HCT116 (cell line): ENCODE measurements around the gene MAP3K8. TPM values are rescaled to one million over a fixed set of nuclear protein-coding genes. Genes with fewer than 3 reads are reported as not detected.

Experiments
- ATAC-seq: fragments of 200-7000 bp; cut with Tn5 transposase; 2 replicates; pipeline ENCODE4 v1.9.1; 2020; ENCODE audit warnings: mild to moderate bottlenecking, moderate library complexity
- BruUV-seq: library from RNA; stranded (reverse); fragments of 400-500 nt; replicated peaks from 2 replicates; lab custom pipeline; 2021; lab: Mats Ljungman, UMichigan
- CTCF ChIA-PET: fragments of 300-600 bp; sonication (Branson Sonifier 250); formaldehyde crosslinking; loops from one replicate; lab custom pipeline; 2021; ENCODE audit warnings: antibody characterized with exemption; lab: Charles Lee
- POLR2A ChIA-PET: fragments of 300-600, 350-600 bp; sonication (Branson Sonifier 250); formaldehyde crosslinking; loops from one replicate; lab custom pipeline; 2021; ENCODE audit warnings: antibody characterized with exemption; lab: Charles Lee
- RAD21 ChIA-PET, 2 experiments: fragments of 300-600 bp; sonication (Branson Sonifier 250); formaldehyde crosslinking; loops; one replicate each; lab custom pipeline; 2023; ENCODE audit warnings: low total read pairs in 2 of 2; ENCODE audit not compliant: uncharacterized antibody in 2 of 2, unreplicated experiment in 2 of 2, low non-redundant PET in 1 of 2; lab: Charles Lee
- DNase-seq: peaks from one replicate; pipeline ENCODE4 v3.0.0-alpha.2; 2010; ENCODE audit warnings: low read depth, low spot score
- H2AFZ ChIP-seq: fragments of 200-600 bp; shearing (Covaris generic), sonication (generic); 2 replicates; pipeline ENCODE4 v1.6.1; 2017; ENCODE audit warnings: low read depth, mixed run types, mixed read lengths, antibody characterized with exemption, low read length; ENCODE audit not compliant: poor library complexity, severe bottlenecking
- H3K27ac ChIP-seq: 2 replicates; pipeline ENCODE4 v1.5.1; 2012; ENCODE audit warnings: low read depth, low read length
- H3K27me3 ChIP-seq: fragments of 200-600 bp; sonication (generic); 2 replicates; pipeline ENCODE4 v1.6.1; 2016; ENCODE audit warnings: mixed run types, low read length, mixed read lengths; ENCODE audit not compliant: insufficient read depth
- H3K36me3 ChIP-seq, 2 experiments: fragments of 200-500 bp in 1 of 2; fragments of 200-600 bp in 1 of 2; sonication (Bioruptor generic) in 1 of 2; sonication (generic) in 1 of 2; 2 replicates each; pipeline versions ENCODE4 v1.5.1 to v1.6.1; 2014 to 2016; ENCODE audit warnings: low read length in 2 of 2, inconsistent platforms in 1 of 2, mixed read lengths in 1 of 2, mixed run types in 1 of 2; ENCODE audit not compliant: insufficient read depth in 2 of 2, control insufficient read depth in 1 of 2
- H3K4me1 ChIP-seq, 2 experiments: fragments of 200-600 bp in 1 of 2; sonication (generic) in 1 of 2; 2 replicates each; pipeline versions ENCODE4 v1.5.1 to v1.6.1; 2012 to 2017; ENCODE audit warnings: low read length in 2 of 2, inconsistent platforms in 1 of 2, mild to moderate bottlenecking in 1 of 2, mixed read lengths in 1 of 2, mixed run types in 1 of 2, moderate library complexity in 1 of 2; ENCODE audit not compliant: insufficient read depth in 2 of 2, control insufficient read depth in 1 of 2
- H3K4me2 ChIP-seq: fragments of 200-600 bp; sonication (generic); 2 replicates; pipeline ENCODE4 v1.6.1; 2017; ENCODE audit warnings: mixed run types, low read length, mixed read lengths
- H3K4me3 ChIP-seq, 2 experiments: fragments of 200-600 bp in 1 of 2; sonication (generic) in 1 of 2; replicated peaks in 1 of 2; 2 replicates each; pipeline ENCODE4 v1.5.1; 2011 to 2016; ENCODE audit warnings: low read length in 2 of 2, control low read depth in 1 of 2, low read depth in 1 of 2, mild to moderate bottlenecking in 1 of 2, mixed read lengths in 1 of 2, mixed run types in 1 of 2
- H3K79me2 ChIP-seq: fragments of 200-600 bp; sonication (generic); 2 replicates; pipeline ENCODE4 v1.6.1; 2017; ENCODE audit warnings: mild to moderate bottlenecking, mixed run types, low read length, moderate library complexity, mixed read lengths; ENCODE audit not compliant: insufficient read depth
- H3K9ac ChIP-seq: fragments of 200-600 bp; sonication (generic); 2 replicates; pipeline ENCODE4 v1.6.1; 2016; ENCODE audit warnings: low read length, mixed read lengths
- H3K9me2 ChIP-seq: fragments of 200-600 bp; sonication (generic), shearing (Covaris generic); 2 replicates; pipeline ENCODE4 v1.6.1; 2017; ENCODE audit warnings: mixed run types, mild to moderate bottlenecking, moderate library complexity; ENCODE audit not compliant: insufficient read depth
- H3K9me3 ChIP-seq, 2 experiments: fragments of 200-500 bp in 1 of 2; fragments of 200-600 bp in 1 of 2; sonication (Bioruptor generic) in 1 of 2; sonication (generic) in 1 of 2; 2 replicates each; pipeline ENCODE4 v1.6.1; 2014 to 2017; ENCODE audit warnings: low read length in 2 of 2, mixed read lengths in 2 of 2, inconsistent platforms in 1 of 2, low read depth in 1 of 2, mild to moderate bottlenecking in 1 of 2, mixed run types in 1 of 2, moderate library complexity in 1 of 2; ENCODE audit not compliant: control insufficient read depth in 1 of 2, insufficient read depth in 1 of 2
- H4K20me1 ChIP-seq: fragments of 200-600 bp; sonication (generic), shearing (Covaris generic); 2 replicates; pipeline ENCODE4 v1.6.1; 2017; ENCODE audit warnings: mixed run types, mild to moderate bottlenecking, moderate library complexity; ENCODE audit not compliant: insufficient read depth
- ATF3 ChIP-seq: IDR thresholded peaks from 2 replicates; pipeline ENCODE4 v1.6.1; 2012
- CBX3 ChIP-seq: IDR thresholded peaks from 2 replicates; pipeline ENCODE4 v1.6.1; 2012; ENCODE audit warnings: low read depth
- CEBPB ChIP-seq: IDR thresholded peaks from 2 replicates; pipeline ENCODE4 v1.6.1; 2012; ENCODE audit warnings: low read depth
- CTCF ChIP-seq, 3 experiments: fragments of 200-600 bp in 1 of 3; sonication (generic) in 1 of 3; IDR thresholded peaks in 2 of 3; conservative IDR thresholded peaks in 1 of 3; 2 replicates each; pipeline ENCODE4 v1.5.1; 2012 to 2017; ENCODE audit warnings: low read depth in 2 of 3, low read length in 2 of 3, antibody characterized with exemption in 1 of 3, borderline replicate concordance in 1 of 3, control low read depth in 1 of 3, mild to moderate bottlenecking in 1 of 3, mixed read lengths in 1 of 3, mixed run types in 1 of 3, moderate library complexity in 1 of 3; ENCODE audit not compliant: insufficient read depth in 1 of 3
- EGR1 ChIP-seq: IDR thresholded peaks from 2 replicates; pipeline ENCODE4 v1.6.1; 2012; ENCODE audit warnings: low read depth
- ELF1 ChIP-seq: IDR thresholded peaks from 2 replicates; pipeline ENCODE4 v1.6.1; 2012; ENCODE audit warnings: low read depth, borderline replicate concordance
- EZH2 ChIP-seq: fragments of 200-600 bp; sonication (generic); IDR thresholded peaks from 2 replicates; pipeline ENCODE4 v1.6.1; 2017; ENCODE audit warnings: antibody characterized with exemption, mixed run types
- FOSL1 ChIP-seq: IDR thresholded peaks from 2 replicates; pipeline ENCODE4 v1.6.1; 2012; ENCODE audit warnings: low read depth
- JUND ChIP-seq: IDR thresholded peaks from 2 replicates; pipeline ENCODE4 v1.6.1; 2012
- MAX ChIP-seq: IDR thresholded peaks from 2 replicates; pipeline ENCODE4 v1.6.1; 2012
- POLR2A ChIP-seq: IDR thresholded peaks from 2 replicates; pipeline ENCODE4 v1.7.0; 2011; ENCODE audit warnings: borderline replicate concordance; ENCODE audit not compliant: insufficient read depth, insufficient read length; ENCODE audit errors: extremely low read depth
- RAD21 ChIP-seq: IDR thresholded peaks from 2 replicates; pipeline ENCODE4 v1.6.1; 2012; ENCODE audit warnings: low read depth, mild to moderate bottlenecking
- REST ChIP-seq: IDR thresholded peaks from 2 replicates; pipeline ENCODE4 v1.6.1; 2012; ENCODE audit warnings: low read depth
- SIN3A ChIP-seq: IDR thresholded peaks from 2 replicates; pipeline ENCODE4 v1.6.1; 2012; ENCODE audit warnings: low read depth
- SRF ChIP-seq: IDR thresholded peaks from 2 replicates; pipeline ENCODE4 v1.6.1; 2012; ENCODE audit warnings: low read depth
- TCF7L2 ChIP-seq: IDR thresholded peaks from 2 replicates; pipeline ENCODE4 v1.7.0; 2011; ENCODE audit warnings: borderline replicate concordance, inconsistent platforms; ENCODE audit not compliant: insufficient read depth, insufficient read length; ENCODE audit errors: extremely low read depth
- YY1 ChIP-seq: IDR thresholded peaks from 2 replicates; pipeline ENCODE4 v1.6.1; 2011; ENCODE audit warnings: low read length, low read depth, moderate library complexity, mild to moderate bottlenecking; ENCODE audit not compliant: insufficient replicate concordance; ENCODE audit errors: extremely low read depth
- ZBTB33 ChIP-seq: IDR thresholded peaks from 2 replicates; pipeline ENCODE4 v1.6.1; 2011; ENCODE audit warnings: mild to moderate bottlenecking, low read length, moderate library complexity; ENCODE audit not compliant: insufficient replicate concordance; ENCODE audit errors: extremely low read depth
- ZFX ChIP-seq: fragments of 450-650 bp; IDR thresholded peaks from 2 replicates; pipeline ENCODE4 v1.6.1; 2017
- ZNF274 ChIP-seq: fragments of 200-500 bp; sonication (Bioruptor generic); IDR thresholded peaks from 2 replicates; pipeline ENCODE4 v1.6.1; 2014; ENCODE audit warnings: mild to moderate bottlenecking, low read depth, low read length, inconsistent platforms
- intact Hi-C: fragments of 100-400 bp; cut with micrococcal nuclease; formaldehyde crosslinking; loops from 2 replicates; pipeline ENCODE4 v1.10.0; 2022
- total RNA-seq: library from RNA; stranded (reverse); gene quantifications from one replicate; pipeline ENCODE4 v1.2.1, GENCODE V29; 2021; ENCODE audit not compliant: unreplicated experiment

Gene MAP3K8
- total RNA-seq, 1 experiment from 2014 or later: 4.5 TPM

GRCh38 chr10:30472414-30473155 is 38.6 kb downstream of the MAP3K8 start:
- no peaks in the 10 kb centered on the region for H3K79me2 ChIP-seq
- ChIA-PET CTCF (no interaction called here), RAD21 (no interaction called here), POLR2A (no interaction called here)
- no peaks in the 10 kb centered on the region for H3K9me2 ChIP-seq
- no peak overlapping the region for H3K4me2 ChIP-seq
- no peaks in the 10 kb centered on the region for H3K4me1 ChIP-seq
- BruUV-seq: no TSS peak
- H3K27me3 ChIP-seq: no peaks in the 10 kb centered on the region
- no peak overlapping the region for H2AFZ ChIP-seq
- TF ChIP-seq MAX (no peak), EGR1 (no peak), ELF1 (no peak), ZFX (no peak), CTCF (IDR thresholded peaks at IDR 0.05 in 2 of 3, conservative IDR thresholded peaks at IDR 0.05 in 1 of 3; ENCODE audit: borderline replicate concordance in 1 of 3, insufficient read depth in 1 of 3, low read depth in 2 of 3, low read length in 2 of 3) (no peak), ZNF274 (no peak), EZH2 (no peak), CBX3 (no peak), ATF3 (no peak), POLR2A (no peak), ZBTB33 (no peak), REST (no peak), YY1 (no peak), TCF7L2 (no peak), RAD21 (no peak), SRF (no peak), JUND (no peak), SIN3A (no peak), FOSL1 (no peak), CEBPB (no peak)
- TF ChIP-seq, all 23 proteins: peak for 0
- no peak for ATAC-seq
- no peak overlapping the region for H3K9ac ChIP-seq
- no peak for DNase-seq
- no peak overlapping the region for H3K4me3 ChIP-seq
- no peaks in the 10 kb centered on the region for H3K9me3 ChIP-seq
- H3K36me3 ChIP-seq: no peaks in the 10 kb centered on the region
- no peaks in the 10 kb centered on the region for H4K20me1 ChIP-seq
- no peak overlapping the region for H3K27ac ChIP-seq
- intact Hi-C loops: no loop called here
